ENCODE data around the gene PCDHGA12.

PCDHGA12 gene

DNA sequence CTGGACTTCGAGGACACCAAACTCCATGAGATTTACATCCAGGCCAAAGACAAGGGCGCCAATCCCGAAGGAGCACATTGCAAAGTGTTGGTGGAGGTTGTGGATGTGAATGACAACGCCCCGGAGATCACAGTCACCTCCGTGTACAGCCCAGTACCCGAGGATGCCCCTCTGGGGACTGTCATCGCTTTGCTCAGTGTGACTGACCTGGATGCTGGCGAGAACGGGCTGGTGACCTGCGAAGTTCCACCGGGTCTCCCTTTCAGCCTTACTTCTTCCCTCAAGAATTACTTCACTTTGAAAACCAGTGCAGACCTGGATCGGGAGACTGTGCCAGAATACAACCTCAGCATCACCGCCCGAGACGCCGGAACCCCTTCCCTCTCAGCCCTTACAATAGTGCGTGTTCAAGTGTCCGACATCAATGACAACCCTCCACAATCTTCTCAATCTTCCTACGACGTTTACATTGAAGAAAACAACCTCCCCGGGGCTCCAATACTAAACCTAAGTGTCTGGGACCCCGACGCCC lies 46.8 kb downstream of the PCDHGA12 start:
- no peak for TF ChIP-seq GATA2 (IDR thresholded peaks at IDR 0.05; ENCODE audit: low read depth, low read length)
- no peak for TF ChIP-seq GATA3 (IDR thresholded peaks at IDR 0.05; ENCODE audit: low read depth, low read length)

- TF ChIP-seq GATA2 (IDR thresholded peaks at IDR 0.05; ENCODE audit: low read depth, low read length) (no peak), GATA3 (IDR thresholded peaks at IDR 0.05; ENCODE audit: low read depth, low read length) (no peak)
Observed at GRCh38 chr5:141477815-141478214, 47.5 kb downstream of the PCDHGA12 start.

DNA sequence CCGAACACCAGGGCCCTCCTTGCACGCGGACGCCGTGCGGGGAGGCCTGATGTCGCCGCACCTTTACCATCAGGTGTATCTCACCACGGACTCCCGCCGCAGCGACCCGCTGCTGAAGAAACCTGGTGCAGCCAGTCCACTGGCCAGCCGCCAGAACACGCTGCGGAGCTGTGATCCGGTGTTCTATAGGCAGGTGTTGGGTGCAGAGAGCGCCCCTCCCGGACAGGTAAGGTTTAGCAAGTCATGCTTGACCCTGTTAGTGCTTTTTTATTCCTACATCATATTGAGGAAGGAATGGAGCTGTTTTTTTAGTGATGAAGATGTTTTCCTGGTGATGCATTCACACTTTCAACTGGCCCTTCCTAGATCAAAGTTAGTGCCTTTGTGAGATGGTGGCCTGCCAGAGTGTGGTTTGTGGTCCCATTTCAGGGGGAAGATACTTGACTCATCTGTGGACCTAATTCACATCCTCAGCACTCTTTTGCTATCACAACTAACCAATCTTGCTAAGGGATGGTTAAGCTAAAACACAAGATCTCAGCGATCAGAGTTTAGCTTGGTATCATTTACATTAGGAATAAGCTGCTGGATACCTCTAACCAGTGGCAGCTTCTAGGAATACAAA lies 48.1 kb downstream of the PCDHGA12 start:
- no peak for TF ChIP-seq GATA3 (IDR thresholded peaks at IDR 0.05; ENCODE audit: low read depth, low read length)
- TF ChIP-seq GATA2 (IDR thresholded peaks at IDR 0.05; ENCODE audit: low read depth, low read length): no peak

GRCh38 chr5:141479776-141480175 lies 49.5 kb downstream of the PCDHGA12 start:
- no peak for TF ChIP-seq GATA3 (IDR thresholded peaks at IDR 0.05; ENCODE audit: low read depth, low read length)
- TF ChIP-seq GATA2 (IDR thresholded peaks at IDR 0.05; ENCODE audit: low read depth, low read length): no peak
